Activated CD8-positive, alpha-beta memory T cell treated with anti-CD3 and anti-CD28 coated beads, Interleukin-2, amount 50 U/mL, for 48 hours (primary cell): ENCODE measurements around the gene SLC25A19.
A peak's percentile ranks its signal among the peaks of the same experiment; 100 is the strongest.

Source experiments
- DNase-seq: peaks from one replicate; pipeline ENCODE4 v3.0.0-alpha.2; 2020

The SLC25A19 gene

GRCh38 chr17:75239778-75240393, 49.3 kb downstream of the SLC25A19 start:
- DNase-seq: no peak

DNA sequence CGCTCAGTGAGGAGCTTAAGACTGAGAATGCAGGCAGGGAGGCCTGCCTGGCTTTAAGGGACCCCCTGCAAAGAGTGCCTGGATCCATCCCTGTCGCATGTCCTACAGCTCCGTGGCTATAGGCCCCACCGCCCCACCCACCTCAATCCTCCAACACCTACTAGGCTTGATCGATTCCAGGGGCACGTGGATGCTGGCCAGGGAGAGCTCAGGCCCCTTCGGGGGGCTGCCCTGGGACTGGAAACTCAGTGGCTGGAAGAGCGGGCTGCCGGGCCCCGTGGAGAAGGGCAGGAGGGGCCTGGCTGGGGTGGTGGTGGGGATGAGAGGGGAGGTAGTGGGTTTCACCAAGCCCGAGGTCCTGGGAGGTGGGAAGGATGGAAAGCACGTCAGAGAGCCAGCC, 50.0 kb downstream of the SLC25A19 start:
- no peak for DNase-seq

DNA sequence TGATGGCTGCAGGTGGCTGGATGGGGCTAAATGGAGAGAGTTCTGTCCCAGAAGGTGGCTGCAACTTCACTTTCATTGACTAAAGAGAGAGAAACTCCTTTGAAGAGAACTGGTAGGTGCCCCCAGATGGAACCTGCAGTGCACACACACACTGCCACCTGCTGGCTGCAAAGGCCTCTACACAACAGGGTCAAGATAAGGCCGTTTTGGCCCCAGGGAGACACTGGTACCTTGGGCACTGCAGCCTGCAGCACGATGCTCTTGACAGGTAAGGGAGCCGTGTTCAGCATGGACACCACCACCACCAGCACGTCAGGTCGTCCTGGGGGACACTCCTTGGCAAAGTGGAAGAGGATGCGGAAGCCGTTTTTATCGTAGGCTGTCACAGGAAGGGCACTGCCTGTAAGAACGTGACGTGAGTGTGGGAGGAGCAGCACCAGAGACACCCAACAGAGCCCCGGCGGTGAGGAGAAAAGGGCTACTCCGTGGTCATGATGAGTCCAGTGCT, 50.5 kb downstream of the SLC25A19 start:
- peak; percentile 79 for DNase-seq

DNA sequence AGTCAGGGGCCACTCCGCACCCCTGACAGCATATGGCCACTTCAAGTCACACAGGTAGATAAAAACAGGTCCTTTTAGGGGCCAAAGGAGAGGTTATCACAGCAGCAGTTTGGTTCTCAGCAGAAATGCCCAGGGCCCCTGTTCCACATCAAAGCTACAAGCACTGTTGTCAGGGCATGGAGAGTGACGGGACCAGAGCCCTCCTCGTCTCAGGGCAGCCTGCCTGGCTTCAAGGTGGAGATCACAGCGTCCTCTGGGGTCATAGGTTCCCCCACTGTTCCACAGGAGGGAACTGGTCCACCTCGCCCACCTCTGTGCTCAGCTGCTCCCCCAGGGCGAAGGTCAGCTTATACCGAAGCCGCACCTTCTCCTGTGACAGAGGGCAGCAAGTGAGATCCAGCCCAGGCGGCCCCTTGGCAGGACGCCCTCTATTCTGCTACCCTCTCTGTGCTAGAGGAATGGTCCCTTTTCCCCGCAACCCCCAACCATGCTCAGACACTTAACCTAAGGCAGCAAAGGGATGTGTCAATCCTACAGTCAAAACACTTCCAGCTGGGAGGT, 51.1 kb downstream of the SLC25A19 start:
- no peak for DNase-seq

- no peak for DNase-seq
Measured at GRCh38 chr17:75237100-75238014, 51.9 kb downstream of the SLC25A19 start.

DNA sequence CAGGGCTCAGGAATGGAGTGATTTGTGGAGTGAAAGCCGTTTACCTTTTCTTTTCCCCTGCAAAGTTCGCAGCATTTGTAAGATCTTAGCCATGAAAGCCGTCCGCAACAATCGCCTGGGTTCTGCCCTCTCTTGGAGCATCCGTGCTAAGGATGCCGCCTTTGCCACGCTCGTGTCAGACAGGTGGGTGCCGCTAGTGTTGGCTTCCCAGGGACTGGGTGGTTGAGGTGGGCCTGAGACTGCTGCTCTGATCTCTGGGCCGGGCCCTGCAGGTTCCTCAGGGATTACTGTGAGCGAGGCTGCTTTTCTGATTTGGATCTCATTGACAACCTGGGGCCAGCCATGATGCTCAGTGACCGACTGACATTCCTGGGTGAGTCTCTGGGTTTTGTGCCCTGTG, 56.4 kb downstream of the SLC25A19 start:
- DNase-seq: no peak

- DNase-seq: no peak
Measured at GRCh38 chr17:75231741-75232464, 57.3 kb downstream of the SLC25A19 start.

GRCh38 chr17:75231071-75231470, 58.2 kb downstream of the SLC25A19 start:
- DNase-seq: no peak

- no peak for DNase-seq
Measured at GRCh38 chr17:75228847-75229246, 60.4 kb downstream of the SLC25A19 start.

DNA sequence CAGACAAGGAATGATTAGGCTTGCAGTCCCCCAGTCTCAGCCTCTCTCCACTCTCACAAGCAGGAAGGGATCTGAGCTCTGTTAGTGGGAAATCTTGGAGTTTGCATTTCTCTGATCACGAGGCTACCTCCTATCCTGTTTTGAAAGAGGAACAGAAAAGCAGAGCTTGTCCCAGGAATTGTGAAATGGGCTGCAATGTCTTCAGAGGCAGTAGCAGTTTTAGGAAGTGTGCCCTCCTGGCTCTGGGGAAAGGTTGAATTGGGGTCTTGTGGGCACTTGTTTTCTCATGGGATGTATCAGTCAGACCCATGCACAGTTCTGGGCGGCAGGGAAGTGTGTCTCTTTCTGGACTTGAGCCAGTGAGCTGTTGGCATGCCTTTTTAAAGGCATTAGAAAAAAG, 60.9 kb downstream of the SLC25A19 start:
- DNase-seq: no peak

- DNase-seq: no peak
Measured at GRCh38 chr17:75227729-75228128, 61.5 kb downstream of the SLC25A19 start.

DNA sequence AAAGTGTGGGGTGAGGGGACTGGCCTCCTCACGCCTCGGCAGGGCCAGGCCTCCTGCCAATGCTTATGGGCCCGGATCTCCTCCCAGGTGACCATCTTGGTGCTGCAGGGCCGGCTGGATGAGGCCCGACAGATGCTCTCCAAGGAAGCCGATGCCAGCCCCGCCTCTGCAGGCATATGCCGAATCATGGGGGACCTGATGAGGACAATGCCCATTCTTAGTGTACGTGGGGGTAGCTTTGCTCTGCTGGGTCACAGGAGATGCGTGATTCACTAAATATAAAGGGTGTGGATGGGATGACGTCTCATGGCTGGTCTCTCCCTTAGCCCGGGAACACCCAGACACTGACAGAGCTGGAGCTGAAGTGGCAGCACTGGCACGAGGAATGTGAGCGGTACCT, 64.2 kb downstream of the SLC25A19 start:
- no peak for DNase-seq
